ENCODE results near the gene DAAM1.

- TF ChIP-seq, protein P1, sequence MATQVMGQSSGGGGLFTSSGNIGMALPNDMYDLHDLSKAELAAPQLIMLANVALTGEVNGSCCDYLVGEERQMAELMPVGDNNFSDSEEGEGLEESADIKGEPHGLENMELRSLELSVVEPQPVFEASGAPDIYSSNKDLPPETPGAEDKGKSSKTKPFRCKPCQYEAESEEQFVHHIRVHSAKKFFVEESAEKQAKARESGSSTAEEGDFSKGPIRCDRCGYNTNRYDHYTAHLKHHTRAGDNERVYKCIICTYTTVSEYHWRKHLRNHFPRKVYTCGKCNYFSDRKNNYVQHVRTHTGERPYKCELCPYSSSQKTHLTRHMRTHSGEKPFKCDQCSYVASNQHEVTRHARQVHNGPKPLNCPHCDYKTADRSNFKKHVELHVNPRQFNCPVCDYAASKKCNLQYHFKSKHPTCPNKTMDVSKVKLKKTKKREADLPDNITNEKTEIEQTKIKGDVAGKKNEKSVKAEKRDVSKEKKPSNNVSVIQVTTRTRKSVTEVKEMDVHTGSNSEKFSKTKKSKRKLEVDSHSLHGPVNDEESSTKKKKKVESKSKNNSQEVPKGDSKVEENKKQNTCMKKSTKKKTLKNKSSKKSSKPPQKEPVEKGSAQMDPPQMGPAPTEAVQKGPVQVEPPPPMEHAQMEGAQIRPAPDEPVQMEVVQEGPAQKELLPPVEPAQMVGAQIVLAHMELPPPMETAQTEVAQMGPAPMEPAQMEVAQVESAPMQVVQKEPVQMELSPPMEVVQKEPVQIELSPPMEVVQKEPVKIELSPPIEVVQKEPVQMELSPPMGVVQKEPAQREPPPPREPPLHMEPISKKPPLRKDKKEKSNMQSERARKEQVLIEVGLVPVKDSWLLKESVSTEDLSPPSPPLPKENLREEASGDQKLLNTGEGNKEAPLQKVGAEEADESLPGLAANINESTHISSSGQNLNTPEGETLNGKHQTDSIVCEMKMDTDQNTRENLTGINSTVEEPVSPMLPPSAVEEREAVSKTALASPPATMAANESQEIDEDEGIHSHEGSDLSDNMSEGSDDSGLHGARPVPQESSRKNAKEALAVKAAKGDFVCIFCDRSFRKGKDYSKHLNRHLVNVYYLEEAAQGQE (IDR thresholded peaks at IDR 0.05; ENCODE audit: borderline replicate concordance) = no peak
- no peak for TF ChIP-seq POLR2AphosphoS5 (IDR thresholded peaks at IDR 0.05)
- TF ChIP-seq RAD21 (conservative IDR thresholded peaks at IDR 0.05) = no peak
- TF ChIP-seq CTCF (IDR thresholded peaks at IDR 0.05; ENCODE audit: poor library complexity, severe bottlenecking) = no peak
- no peak for TF ChIP-seq EP300 (conservative IDR thresholded peaks at IDR 0.05; ENCODE audit: poor library complexity, severe bottlenecking)
- no peak for TF ChIP-seq EZH2 (IDR thresholded peaks at IDR 0.05; ENCODE audit: borderline replicate concordance, insufficient read depth, low read length, poor library complexity, severe bottlenecking)
- TF ChIP-seq SMC3 (conservative IDR thresholded peaks at IDR 0.05; ENCODE audit: poor library complexity) = no peak
Measured at GRCh38 chr14:59175404-59175803, 13.1 kb upstream of the DAAM1 start.

All from neural cell (in vitro differentiated cells).